ENCODE data around the gene PSPC1.
A peak's percentile ranks its signal among the peaks of the same experiment; 100 is the strongest.

PSPC1 gene

DNA sequence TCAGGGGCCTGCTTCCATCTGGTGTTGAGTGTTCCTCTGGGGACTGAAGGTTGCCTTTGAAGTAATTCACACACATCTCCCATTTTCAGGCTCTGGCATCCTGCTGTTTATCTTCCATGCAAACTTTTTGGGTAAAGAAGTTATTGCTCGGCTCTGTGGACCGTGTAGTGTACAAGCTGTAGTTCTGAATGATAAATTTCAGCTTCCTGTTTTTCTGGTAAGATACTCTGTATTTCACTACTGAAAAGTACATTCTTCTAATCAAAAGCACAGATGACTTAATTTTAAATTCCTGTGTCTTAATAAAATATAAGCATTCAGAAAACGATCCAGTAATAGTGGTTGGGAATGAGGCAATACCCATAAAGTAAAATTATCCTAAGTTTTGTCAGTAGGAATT is 112.6 kb downstream of the PSPC1 start:
- no peak for DNase-seq

DNA sequence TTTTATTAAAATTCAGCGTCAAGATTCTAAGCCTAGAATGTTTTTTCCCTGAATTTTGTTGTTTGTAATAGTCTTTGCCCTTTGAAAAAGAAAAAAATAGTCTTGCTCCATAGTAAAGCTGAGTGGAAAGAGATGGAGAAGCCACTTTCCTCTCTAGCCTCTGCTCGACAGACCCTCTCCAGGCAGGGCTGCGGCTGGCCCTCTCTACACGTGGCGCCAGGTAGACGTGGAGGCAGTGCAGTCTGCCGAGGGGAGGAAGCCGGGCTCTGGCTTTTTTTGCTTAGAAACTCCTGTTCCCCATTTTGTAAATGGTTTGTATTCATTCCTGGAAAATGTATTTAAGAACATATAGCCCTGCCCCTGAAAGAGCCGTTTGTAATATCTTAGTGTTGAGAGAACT is 114.0 kb downstream of the PSPC1 start:
- no peak for DNase-seq

DNA sequence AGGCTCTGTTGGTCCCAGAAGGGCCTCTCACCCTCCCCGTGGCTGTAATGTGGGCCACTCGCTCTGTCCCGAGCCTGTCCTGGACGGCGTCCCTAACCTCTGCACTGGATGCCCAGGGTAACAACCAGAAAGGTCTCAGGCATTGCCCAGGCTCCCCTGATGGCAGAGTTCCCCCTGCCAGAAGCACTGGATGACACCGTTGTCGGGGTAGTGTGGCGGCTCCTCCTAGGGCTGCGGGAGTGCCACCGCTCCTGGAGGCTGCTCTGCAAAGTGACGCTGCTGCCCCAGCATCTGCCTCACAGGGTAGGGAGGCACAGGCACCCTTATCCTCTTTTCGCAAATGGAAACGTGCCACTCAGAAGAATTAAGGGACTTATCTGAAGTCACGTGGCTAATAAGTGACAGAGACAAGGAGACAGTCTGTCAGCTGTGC is 117.3 kb downstream of the PSPC1 start:
- DNase-seq, result no peak

DNA sequence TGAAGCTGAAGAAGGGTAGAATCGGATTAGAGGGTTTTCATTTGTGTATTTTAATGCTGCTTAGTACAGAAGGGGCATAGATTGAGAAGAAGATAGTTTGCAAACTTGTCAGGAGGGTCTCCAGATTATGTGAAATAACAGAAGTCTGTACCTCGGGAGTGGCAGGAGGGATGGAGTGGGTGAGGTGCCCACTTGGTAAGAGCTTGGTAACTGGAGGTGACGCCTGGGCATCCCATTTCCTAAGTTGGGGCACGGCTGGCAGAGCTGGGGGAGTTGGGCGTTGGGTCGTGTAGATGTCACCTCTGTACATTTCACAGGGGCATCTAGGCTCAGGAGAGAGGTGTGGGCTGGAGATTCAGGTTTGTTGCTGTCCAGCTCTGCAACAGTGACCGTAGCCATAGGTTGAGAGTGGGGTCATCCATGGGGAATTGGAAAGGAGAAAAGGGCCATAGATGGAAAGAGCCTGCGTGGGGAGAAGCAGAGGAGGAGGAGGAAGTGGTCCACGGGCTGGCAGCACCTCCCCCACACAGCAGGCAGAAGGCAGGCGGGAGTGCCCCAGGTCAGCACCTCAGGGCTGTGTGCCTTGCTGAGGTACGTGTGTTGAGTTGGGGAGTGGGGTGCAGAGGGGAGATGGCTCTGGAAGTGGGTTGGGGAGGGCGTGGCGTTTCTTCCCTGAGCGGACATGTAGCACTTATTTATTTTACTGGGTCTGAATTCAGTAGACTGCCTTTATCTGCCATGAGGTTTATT is 118.1 kb downstream of the PSPC1 start:
- no peak for DNase-seq

DNA sequence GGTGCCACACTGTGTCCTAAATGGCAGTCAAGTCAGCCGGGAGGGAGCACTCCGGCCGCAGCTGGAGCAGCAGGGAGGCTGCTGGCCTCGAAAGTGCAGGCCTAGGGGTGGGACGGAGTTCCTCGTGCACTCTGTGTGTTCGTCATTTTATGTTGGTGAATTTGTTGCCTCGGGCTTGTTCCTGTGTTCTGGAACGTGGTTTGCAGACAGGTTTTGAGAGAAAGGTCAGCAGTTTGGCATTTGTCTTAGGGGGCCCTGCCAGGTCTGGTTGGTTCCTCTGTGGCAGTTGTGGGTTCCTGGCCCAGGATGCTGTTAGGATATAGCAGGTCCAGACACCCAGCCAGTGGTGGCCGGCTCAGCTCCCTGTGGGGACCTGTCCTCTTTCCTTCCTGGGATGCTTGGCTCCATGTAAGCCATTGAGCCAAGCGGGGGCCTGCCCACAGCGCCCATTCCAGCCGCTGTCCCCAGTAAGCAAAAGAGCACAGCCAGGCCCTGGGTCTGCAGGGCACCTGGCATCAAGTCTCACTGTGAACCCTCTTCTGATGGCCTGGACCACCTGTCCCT is 119.2 kb downstream of the PSPC1 start:
- no peak for DNase-seq

DNA sequence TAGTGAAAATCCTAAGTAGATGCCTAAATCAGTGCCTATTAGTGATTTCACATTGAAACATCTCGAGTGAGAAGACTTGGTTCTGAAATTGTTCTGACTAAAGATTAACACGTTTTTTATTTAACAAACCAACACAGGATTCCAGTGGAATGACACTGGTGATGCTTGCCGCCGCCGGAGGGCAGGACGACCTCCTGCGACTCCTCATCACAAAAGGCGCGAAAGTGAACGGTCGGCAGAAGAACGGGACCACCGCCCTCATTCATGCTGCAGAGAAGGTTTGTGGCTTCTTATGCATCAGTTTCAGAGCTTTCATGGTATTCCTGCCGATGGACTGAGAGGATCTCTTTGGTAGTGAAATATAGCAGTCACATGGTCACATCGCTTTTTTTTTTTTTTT is 121.2 kb downstream of the PSPC1 start:
- no peak for DNase-seq

DNA sequence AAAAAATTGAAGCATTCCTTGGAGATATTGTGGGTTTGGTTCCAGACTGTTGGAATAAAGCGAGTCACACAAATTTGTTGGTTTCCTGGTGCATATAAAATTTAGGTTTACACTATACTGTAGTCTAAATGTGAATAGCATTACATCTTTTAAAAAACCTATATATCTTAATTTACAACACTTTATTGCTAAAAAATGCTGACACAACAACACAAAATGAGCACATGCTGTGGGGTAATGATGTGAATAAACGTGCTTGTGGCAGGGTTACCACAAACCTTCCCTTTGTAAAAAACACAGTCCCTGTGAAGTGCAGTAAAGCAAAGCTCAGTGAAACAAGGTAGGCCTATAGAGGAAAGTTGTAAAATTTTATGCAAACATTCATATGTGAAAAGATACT is 121.6 kb downstream of the PSPC1 start:
- DNase-seq, result no peak

DNA sequence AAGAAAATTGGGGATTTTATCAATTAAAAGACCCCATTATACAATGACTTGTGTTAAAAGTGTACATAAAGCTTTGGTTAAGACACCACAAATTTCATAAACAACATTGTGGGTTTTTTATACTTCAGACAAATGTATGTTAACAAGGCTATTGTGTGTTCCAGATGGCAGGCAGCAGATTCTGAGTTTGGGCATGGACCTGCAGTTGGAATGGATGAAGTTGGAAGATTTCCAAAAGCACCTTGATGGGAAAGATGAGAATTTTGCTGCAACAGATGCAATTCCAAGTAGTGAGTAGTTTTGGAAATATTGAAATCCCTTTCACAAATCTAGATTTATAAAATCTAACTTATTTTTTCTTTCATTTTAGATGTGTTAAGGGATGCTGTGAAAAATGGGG is 123.9 kb downstream of the PSPC1 start:
- DNase-seq, result peak; percentile 1

DNA sequence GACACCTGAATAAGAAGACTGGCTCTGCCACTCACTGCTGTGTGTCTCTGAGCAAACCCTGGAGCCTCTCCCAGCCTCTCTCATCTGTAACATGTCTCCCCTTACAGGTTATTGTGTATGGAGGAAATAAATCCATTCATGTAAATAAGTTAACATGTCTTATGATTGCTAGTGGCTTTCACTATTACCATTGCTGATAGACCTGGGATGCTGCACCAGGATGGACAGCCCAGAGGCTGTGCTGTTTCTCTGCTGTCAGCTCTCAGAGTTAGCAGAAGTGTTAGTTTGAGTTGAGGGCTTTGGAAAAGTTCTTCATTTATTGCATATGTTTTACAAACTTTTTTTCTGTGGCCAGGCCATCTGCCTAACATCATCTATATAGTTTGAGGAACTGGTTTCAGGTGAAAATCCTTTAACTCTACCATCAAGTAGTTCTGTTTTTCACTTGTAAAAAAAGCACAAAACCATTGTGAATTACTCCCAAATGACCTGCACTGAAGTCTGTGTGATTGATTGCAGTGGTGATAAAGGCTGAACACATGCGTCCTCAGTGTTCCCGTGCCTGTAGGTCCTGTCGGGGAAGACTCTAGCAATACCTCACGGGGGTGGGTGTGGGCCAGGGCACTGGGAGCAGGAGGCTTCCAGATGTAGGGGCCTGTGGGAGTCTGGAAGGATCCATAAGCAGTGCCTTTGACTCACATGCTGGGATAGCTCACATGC is 124.7 kb downstream of the PSPC1 start:
- DNase-seq, result no peak
